Heart left ventricle (tissue), 16 donors: ENCODE measurements around the gene AP1M2. TPM values are rescaled to one million over a fixed set of nuclear protein-coding genes. Genes with fewer than 3 reads are reported as not detected.
"Not testable (repeated sequence)": the region's sequence is repeated elsewhere in the genome, so short reads cannot be mapped to it uniquely, and the experiment has no call there.

Experiments
- ATAC-seq, 4 donors: fragments of 200-7000 bp; cut with Tn5 transposase; one replicate each; pipeline ENCODE4 v1.9.1; 2020 to 2022; ENCODE audit warnings: moderate library complexity in 4 of 4, mild to moderate bottlenecking in 3 of 4, moderate number of reproducible peaks in 1 of 4
- DNase-seq, 5 donors: peaks; one replicate each; pipeline ENCODE4 v3.0.0-alpha.2; 2020
- H3K27ac ChIP-seq, 12 donors: fragments of 200-600 bp; sonication (generic) in 4 of 12; one replicate each; pipeline versions ENCODE4 v1.5.0 to v1.8.0; 2016 to 2022; ENCODE audit warnings: mild to moderate bottlenecking in 2 of 12
- H3K27me3 ChIP-seq, 9 donors: fragments of 200-600 bp; sonication (generic) in 2 of 9; one replicate each; pipeline versions ENCODE4 v1.5.1 to v1.8.0; 2016 to 2022; ENCODE audit warnings: mild to moderate bottlenecking in 3 of 9
- H3K36me3 ChIP-seq, 9 donors: fragments of 200-600 bp; sonication (generic) in 2 of 9; one replicate each; pipeline versions ENCODE4 v1.5.0 to v1.8.0; 2018 to 2022; ENCODE audit warnings: mild to moderate bottlenecking in 2 of 9
- H3K4me1 ChIP-seq, 12 donors: fragments of 200-600 bp; sonication (generic) in 4 of 12; one replicate each; pipeline versions ENCODE4 v1.5.0 to v1.8.0; 2016 to 2022; ENCODE audit warnings: mild to moderate bottlenecking in 3 of 12
- H3K4me3 ChIP-seq, 12 donors: fragments of 200-600 bp; sonication (generic) in 4 of 12; one replicate each; pipeline versions ENCODE4 v1.5.0 to v1.8.0; 2017 to 2022; ENCODE audit warnings: mild to moderate bottlenecking in 9 of 12, moderate library complexity in 4 of 12
- H3K9me3 ChIP-seq, 12 donors: fragments of 200-600 bp; sonication (generic) in 4 of 12; one replicate each; pipeline versions ENCODE4 v1.5.0 to v1.8.0; 2016 to 2022; ENCODE audit warnings: mild to moderate bottlenecking in 1 of 12
- POLR2A ChIP-seq, 2 donors: fragments of 450-650 bp; IDR thresholded peaks; one replicate each; pipeline ENCODE4 v1.6.1; 2017; ENCODE audit warnings: antibody characterized with exemption in 2 of 2, mild to moderate bottlenecking in 2 of 2, moderate library complexity in 2 of 2
- WGBS, 4 donors: extraction: QIAGEN DNeasy Blood & Tissue Kit in 2 of 4; methylation state at CpG; one replicate each; pipeline versions ENCODE4 v1.1.5 to v1.1.7; 2013 to 2018; 5-methylcytosine and 5-hydroxymethylcytosine counted together
- intact Hi-C, 10 donors: fragments of 100-400 bp; cut with DNase I; formaldehyde crosslinking; loops; one replicate each; pipeline versions ENCODE4 v1.11.1 to v1.14.2; 2022
- polyA plus RNA-seq, 2 donors: library from polyadenylated mRNA; stranded (reverse); fragments of 200-250 nt; gene quantifications; one replicate each; pipeline ENCODE4 v1.2.3, GENCODE V29; 2013
- total RNA-seq, 9 donors: library from RNA; depleted of rRNA in 2 of 9; stranded (reverse); fragments of >200 nt in 2 of 9; fragmentation: NEBNext Ultra II Directional in 3 of 9; extraction: Animal tissue kit (Norgen Biotek cat#: 25700) in 3 of 9; gene quantifications; one replicate each; pipeline versions ENCODE4 v1.1.0 to v1.2.4, GENCODE V29; 2016 to 2023
- TF ChIP-seq, protein P1 (sequence below), 12 donors: fragments of 200-600 bp; sonication (generic) in 4 of 12; IDR thresholded peaks; one replicate each; pipeline versions ENCODE4 v1.5.0 to v1.8.0; 2018 to 2022; ENCODE audit warnings: antibody characterized with exemption in 12 of 12, mild to moderate bottlenecking in 5 of 12
- donor health status: ischemic (EF 13 %, LVEDD 7.1; RV severe dilation, severe dysfunction).
- donor health status: healthy with polysubstance abuse.
- donor health status: DM: no; HTN: yes; CAD: no.
- donor health status: DM: no; HTN: no; CAD: no.
- donor health status: ischemic (EF 25% LVEDD 6.9; RV normal size, moderate dysfunction).
- donor health status: ischemic (EF 25% LVEDD 5.7; RV mildly dilated, moderate dysfunction).
- donor health status: healthy.
- donor health status: DM: yes; HTN: yes; CAD: no.
- donor health status: ischemic (EF 35%, LVEDD 5.7; RV mildly dilated, moderate dysfunction).
- donor health status: nonischemic (EF 11% LVEDD 7.7; RV severe dilation, severe dysfunction).
- donor health status: DM: yes; HTN: yes; CAD: no.
- donor health status: PGD.
- donor health status: ischemic (EF 29% LVEDD 5.4; RV normal size, mild dysfunction).
- donor health status: nonischemic (EF 23%, LVEDD 6.1; RV moderate dilation, normal function).

AP1M2 gene
- total and polyA plus RNA-seq, 11 donors = 3.6 TPM; not detected in 10

DNA sequence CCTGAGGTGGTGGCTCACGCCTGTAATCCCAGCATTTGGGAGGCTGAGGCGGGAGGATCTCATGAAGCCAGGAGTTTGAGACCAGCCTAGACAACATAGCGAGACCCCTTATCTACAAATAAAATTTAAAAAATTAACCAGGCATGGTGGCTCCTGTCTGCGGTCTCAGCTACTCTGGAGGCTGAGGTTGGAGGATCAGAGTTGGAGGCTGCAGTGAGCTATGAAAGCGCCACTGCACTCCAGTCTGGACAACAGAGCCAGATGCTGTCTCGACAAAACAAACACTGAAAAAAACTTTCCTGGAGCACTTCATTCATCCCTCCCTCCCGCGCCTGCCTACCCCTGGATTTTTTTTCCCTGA lies 44.1 kb downstream of the AP1M2 start:
- TF ChIP-seq POLR2A (IDR thresholded peaks at IDR 0.05) = no peak
- TF ChIP-seq, protein P1, sequence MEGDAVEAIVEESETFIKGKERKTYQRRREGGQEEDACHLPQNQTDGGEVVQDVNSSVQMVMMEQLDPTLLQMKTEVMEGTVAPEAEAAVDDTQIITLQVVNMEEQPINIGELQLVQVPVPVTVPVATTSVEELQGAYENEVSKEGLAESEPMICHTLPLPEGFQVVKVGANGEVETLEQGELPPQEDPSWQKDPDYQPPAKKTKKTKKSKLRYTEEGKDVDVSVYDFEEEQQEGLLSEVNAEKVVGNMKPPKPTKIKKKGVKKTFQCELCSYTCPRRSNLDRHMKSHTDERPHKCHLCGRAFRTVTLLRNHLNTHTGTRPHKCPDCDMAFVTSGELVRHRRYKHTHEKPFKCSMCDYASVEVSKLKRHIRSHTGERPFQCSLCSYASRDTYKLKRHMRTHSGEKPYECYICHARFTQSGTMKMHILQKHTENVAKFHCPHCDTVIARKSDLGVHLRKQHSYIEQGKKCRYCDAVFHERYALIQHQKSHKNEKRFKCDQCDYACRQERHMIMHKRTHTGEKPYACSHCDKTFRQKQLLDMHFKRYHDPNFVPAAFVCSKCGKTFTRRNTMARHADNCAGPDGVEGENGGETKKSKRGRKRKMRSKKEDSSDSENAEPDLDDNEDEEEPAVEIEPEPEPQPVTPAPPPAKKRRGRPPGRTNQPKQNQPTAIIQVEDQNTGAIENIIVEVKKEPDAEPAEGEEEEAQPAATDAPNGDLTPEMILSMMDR (IDR thresholded peaks at IDR 0.05) = no peak
- H3K9me3 ChIP-seq = no peaks in the 10 kb centered on the region
- no peaks in the 10 kb centered on the region for H3K27me3 ChIP-seq
- ATAC-seq = no peak
- H3K36me3 ChIP-seq = peaks cover 0 to 26% (median 17%) of the 10 kb centered on the region in 9 donors
- peak overlapping the region in 11 of 12 donors; percentile 71 to 100 (median 94) for H3K4me3 ChIP-seq
- no peak for DNase-seq
- peaks cover 0 to 29% (median 17%) of the 10 kb centered on the region in 12 donors for H3K4me1 ChIP-seq
- intact Hi-C loops = loop anchor here in 4 of 10 donors (2.0 to 5.0 kb wide), 2 partner anchors 40 to 41 kb away; partner anchors contain the start of gene KEAP1 (in 4 of the 4)
- H3K27ac ChIP-seq = peak overlapping the region in 7 of 12 donors; percentile 84 to 99 (median 92)
- 59 to 64% (median 62%) methylated on average over 8 of the region's 8 CpGs for WGBS, 4 donors

DNA sequence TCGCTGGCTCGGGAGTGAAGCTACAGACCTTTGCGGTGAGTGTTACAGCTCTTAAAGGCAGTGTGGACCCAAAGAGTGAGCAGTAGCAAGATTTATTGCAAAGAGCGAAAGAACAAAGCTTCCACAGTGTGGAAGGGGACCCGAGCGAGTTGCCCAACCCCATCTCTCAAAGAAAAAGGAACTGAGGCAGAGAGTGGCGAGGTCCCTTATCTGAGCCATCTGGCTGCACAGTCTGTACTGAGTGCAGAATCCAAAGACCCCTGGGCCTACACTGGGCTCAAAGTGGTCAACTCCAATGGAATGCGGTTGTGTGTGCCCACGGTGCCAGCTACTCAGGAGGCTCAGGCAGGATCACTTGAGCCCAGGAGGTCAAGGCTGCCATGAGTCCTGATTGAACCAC lies 48.1 kb downstream of the AP1M2 start:
- H3K9me3 ChIP-seq, H3K27ac ChIP-seq, ATAC-seq, H3K4me3 ChIP-seq, H3K36me3 ChIP-seq, intact Hi-C loops, DNase-seq, H3K27me3 ChIP-seq: not testable (repeated sequence)
- 72 to 83% (median 78%) methylated on average over 7 to 9 of the region's 9 CpGs for WGBS, 4 donors
- H3K4me1 ChIP-seq = peaks cover 0 to 11% (median 4%) of the 10 kb centered on the region in 12 donors

DNA sequence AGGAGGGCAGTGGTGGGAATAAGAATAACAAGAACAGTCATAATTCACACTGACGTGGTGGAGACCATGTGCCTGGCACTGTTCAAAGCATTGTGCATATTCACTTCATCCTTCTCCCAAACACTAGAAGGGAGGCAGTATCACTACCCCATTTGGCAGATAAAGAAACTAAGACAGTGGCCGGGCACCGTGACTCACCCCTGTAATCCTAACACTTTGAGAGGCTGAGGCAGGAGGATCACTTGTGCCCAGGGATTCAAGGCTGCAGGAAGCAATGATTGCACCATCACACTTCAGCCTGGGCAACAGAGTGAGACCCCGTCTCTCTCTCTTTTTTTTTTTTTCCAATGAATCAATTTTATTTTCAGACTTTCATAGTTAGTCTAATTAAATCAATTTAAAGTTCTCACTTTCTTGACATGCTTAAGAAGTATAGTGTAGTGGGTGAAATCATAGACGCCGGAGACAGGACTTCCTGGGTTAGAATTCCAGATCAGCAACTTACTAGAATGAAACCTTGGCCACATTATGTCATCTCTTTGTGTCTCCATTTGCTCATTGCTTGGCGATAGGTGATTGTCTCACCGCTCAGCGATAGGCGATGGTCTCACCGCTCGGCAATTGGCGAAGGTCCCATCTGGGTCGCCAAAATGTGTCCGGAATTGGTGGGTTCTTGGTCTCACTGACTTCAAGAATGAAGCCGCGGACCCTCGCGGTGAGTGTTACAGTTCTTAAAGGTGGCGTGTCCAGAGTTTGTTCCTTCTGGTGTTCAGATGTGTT lies 48.7 kb downstream of the AP1M2 start:
- WGBS, 4 donors = 77 to 78% (median 77%) methylated on average over 20 of the region's 20 CpGs
- Histone ChIP-seq H3K27me3 (peaks cover 0 to 5% (median 0%) of the 10 kb centered on the region in 9 donors), H3K4me1 (peaks cover 0 to 10% (median 3%) of the 10 kb centered on the region in 12 donors), H3K27ac (no peak overlapping the region), H3K36me3 (no peaks in the 10 kb centered on the region), H3K4me3 (no peak overlapping the region), H3K9me3 (no peaks in the 10 kb centered on the region)
- DNase-seq (no peak), ATAC-seq (no peak)
- TF ChIP-seq, protein P1 (IDR thresholded peaks at IDR 0.05) = no peak
- no peak for TF ChIP-seq POLR2A (IDR thresholded peaks at IDR 0.05)
- intact Hi-C loops = no loop called here

DNA sequence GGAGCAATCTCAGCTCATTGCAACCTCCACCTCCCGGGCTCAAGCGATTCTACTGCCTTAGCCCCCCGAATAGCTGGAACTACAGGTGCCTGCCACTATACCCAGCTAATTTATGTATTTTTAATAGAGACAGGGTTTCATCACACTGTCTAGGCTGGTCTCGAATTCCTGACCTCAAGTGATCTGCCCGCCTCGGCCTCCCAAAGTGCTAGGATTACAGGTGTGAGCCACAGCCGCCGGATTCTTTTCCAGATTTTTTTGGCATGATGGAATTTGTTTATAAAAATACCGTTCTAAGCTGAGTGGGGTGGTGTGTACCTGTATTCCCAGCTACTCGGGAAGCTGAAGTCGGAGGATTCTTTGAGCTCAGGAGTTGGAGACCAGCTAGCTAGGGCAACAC lies 49.4 kb downstream of the AP1M2 start:
- intact Hi-C loops = no loop called here
- DNase-seq (no peak), ATAC-seq (no peak)

More for the DNA sequence above, 49.4 kb downstream of the AP1M2 start:
- Histone ChIP-seq H3K4me3 (no peak overlapping the region), H3K9me3 (no peaks in the 10 kb centered on the region), H3K27ac (no peak overlapping the region), H3K4me1 (peaks cover 0 to 6% (median 0%) of the 10 kb centered on the region in 12 donors), H3K27me3 (peaks cover 0 to 5% (median 0%) of the 10 kb centered on the region in 9 donors), H3K36me3 (no peaks in the 10 kb centered on the region)
- 78 to 84% (median 82%) methylated on average over 11 of the region's 11 CpGs for WGBS, 4 donors
- TF ChIP-seq POLR2A (IDR thresholded peaks at IDR 0.05) = no peak
- TF ChIP-seq, protein P1 (IDR thresholded peaks at IDR 0.05) = no peak
